HepG2 (cell line): Measurements from ENCODE around the gene TMEM185B. TPM values are rescaled to one million over a fixed set of nuclear protein-coding genes. Genes with fewer than 3 reads are reported as not detected.
A peak's percentile ranks its signal among the peaks of the same experiment; 100 is the strongest.

ENCODE experiments used
- ARHGAP35 ChIP-seq: sonication (generic); formaldehyde crosslinking; IDR thresholded peaks from 2 replicates; pipeline ENCODE4 v1.9.0; 2022; ENCODE audit warnings: mild to moderate bottlenecking, inconsistent platforms, moderate library complexity, missing genetic modification reagents, borderline replicate concordance
- BCL6 ChIP-seq: IDR thresholded peaks from 2 replicates; pipeline ENCODE4 v1.6.1; 2016; ENCODE audit warnings: missing genetic modification reagents, missing compliant biosample characterization
- DDIT3 ChIP-seq: sonication (generic); formaldehyde crosslinking; IDR thresholded peaks from 2 replicates; pipeline ENCODE4 v1.4.0; 2020; ENCODE audit warnings: mild to moderate bottlenecking, missing genetic modification reagents
- FOXC1 ChIP-seq: sonication (generic); formaldehyde crosslinking; IDR thresholded peaks from 2 replicates; pipeline ENCODE4 v1.8.0; 2022; ENCODE audit warnings: mild to moderate bottlenecking, missing genetic modification reagents, borderline replicate concordance
- HOXA7 ChIP-seq: sonication (generic); formaldehyde crosslinking; IDR thresholded peaks from 2 replicates; pipeline ENCODE4 v1.8.1; 2022; ENCODE audit warnings: mild to moderate bottlenecking, missing genetic modification reagents, moderate library complexity
- KAT2B ChIP-seq: fragments of 150-350 bp; IDR thresholded peaks from 2 replicates; pipeline ENCODE4 v1.6.1; 2014; ENCODE audit warnings: low read depth, low read length, borderline replicate concordance
- KDM5B ChIP-seq: sonication (generic); formaldehyde crosslinking; IDR thresholded peaks from 2 replicates; pipeline ENCODE4 v1.4.0; 2020; ENCODE audit warnings: missing genetic modification reagents, mild to moderate bottlenecking, borderline replicate concordance
- LCORL ChIP-seq, 2 experiments: fragments of 450-650 bp in 1 of 2; sonication (generic) in 1 of 2; formaldehyde crosslinking in 1 of 2; IDR thresholded peaks; 2 replicates each; pipeline versions ENCODE4 v1.5.0 to v1.6.1; 2017 to 2020; ENCODE audit warnings: antibody characterized with exemption in 1 of 2, missing genetic modification reagents in 1 of 2
- PHF21A ChIP-seq: sonication (generic); formaldehyde crosslinking; IDR thresholded peaks from 2 replicates; pipeline ENCODE4 v1.5.0; 2020; ENCODE audit warnings: mild to moderate bottlenecking, missing genetic modification reagents
- REL ChIP-seq: sonication (generic); formaldehyde crosslinking; conservative IDR thresholded peaks from 2 replicates; pipeline ENCODE4 v1.8.0; 2022; ENCODE audit warnings: mild to moderate bottlenecking, missing genetic modification reagents, moderate library complexity
- RXRB ChIP-seq: IDR thresholded peaks from 2 replicates; pipeline ENCODE4 v1.6.1; 2016; ENCODE audit warnings: borderline replicate concordance, missing genetic modification reagents, missing compliant biosample characterization
- TARDBP ChIP-seq: sonication (generic); formaldehyde crosslinking; IDR thresholded peaks from 2 replicates; pipeline ENCODE4 v1.8.0; 2022; ENCODE audit warnings: mild to moderate bottlenecking, missing genetic modification reagents
- TCF7 ChIP-seq: sonication (generic); IDR thresholded peaks from 2 replicates; pipeline ENCODE4 v1.6.1; 2016; ENCODE audit warnings: antibody characterized with exemption, low read depth
- ZFP91 ChIP-seq: sonication (generic); formaldehyde crosslinking; IDR thresholded peaks from 2 replicates; pipeline ENCODE4 v1.9.0; 2022; ENCODE audit warnings: missing genetic modification reagents, mild to moderate bottlenecking, borderline replicate concordance
- ZNF331 ChIP-seq: sonication (generic); formaldehyde crosslinking; IDR thresholded peaks from 2 replicates; pipeline ENCODE4 v1.4.0; 2020; ENCODE audit warnings: missing genetic modification reagents
- ZNF609 ChIP-seq: sonication (generic); formaldehyde crosslinking; IDR thresholded peaks from 2 replicates; pipeline ENCODE4 v1.4.0; 2020; ENCODE audit warnings: mild to moderate bottlenecking, missing genetic modification reagents, borderline replicate concordance
- polyA plus RNA-seq, 8 experiments: library from polyadenylated mRNA; depleted of rRNA in 3 of 8; stranded (reverse) in 7 of 8; unstranded in 1 of 8; fragments of >200 nt; fragmentation: Illumina TruSeq in 4 of 8; extraction: Trizol in 4 of 8; gene quantifications; 2 replicates each; pipeline versions ENCODE4 v1.2.1 to v1.2.3, GENCODE V29; 2011 to 2016; ENCODE audit warnings: low read depth in 4 of 8, missing spikeins in 1 of 8, mixed read lengths in 1 of 8; ENCODE audit not compliant: insufficient read depth in 1 of 8
- total RNA-seq, 5 experiments: library from RNA; depleted of rRNA; stranded (reverse); fragments of >200 nt; fragmentation: Illumina TruSeq; extraction: Trizol; gene quantifications; 2 replicates each; pipeline ENCODE4 v1.2.3, GENCODE V29; 2016; ENCODE audit warnings: low read depth in 1 of 5

TMEM185B gene
- total and polyA plus RNA-seq, 2 of the 13 experiments (the other 11 are each of a cell fraction or from before 2014, with no cell fraction given): 5.6 to 7.0 TPM

DNA sequence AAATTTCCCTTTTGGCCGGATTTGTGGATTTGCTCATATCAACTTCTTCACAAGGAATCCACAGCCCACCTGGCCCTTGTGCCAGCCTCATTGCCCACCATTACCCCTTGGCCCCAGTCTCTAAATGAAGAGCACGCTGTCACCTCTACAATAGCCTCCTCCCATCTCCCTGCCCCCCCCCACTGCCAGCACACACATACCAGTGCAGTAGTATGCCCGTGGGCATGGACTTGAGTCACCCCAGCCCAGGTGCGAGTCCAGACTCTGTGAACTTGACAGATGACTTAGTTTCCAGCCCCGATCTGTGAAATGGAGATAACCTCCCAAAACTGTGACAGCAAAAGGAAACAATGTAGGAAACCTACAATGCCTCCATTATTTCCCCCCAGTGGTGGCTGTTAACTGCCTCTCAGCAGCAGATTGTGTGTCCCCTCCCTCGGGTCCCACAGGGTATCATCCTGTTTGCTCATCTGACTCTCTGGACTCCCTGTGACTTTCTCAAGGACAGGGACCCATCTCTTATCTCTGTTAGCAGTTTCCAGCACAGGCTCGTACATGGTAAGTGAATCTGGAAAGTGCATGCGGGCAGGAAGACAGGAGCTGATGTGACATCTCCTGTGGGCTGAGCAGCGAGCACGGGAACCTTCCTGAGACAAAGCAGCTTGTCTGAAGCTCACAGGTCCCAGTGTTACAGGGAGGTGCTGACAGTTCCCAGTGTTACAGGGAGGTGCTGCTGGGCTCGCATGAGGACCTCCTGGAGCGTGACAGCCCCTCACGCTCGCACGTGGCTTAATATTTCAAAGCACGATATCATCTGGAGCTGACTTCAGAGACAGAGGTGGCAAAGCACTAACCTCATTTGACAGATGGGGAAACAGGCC, 4.2 kb upstream of the TMEM185B start (continued):
- TF ChIP-seq REL (CRISPR knock-in tag): 0 out of 2 replicates have a peak, but pooled peaks have one; percentile 35
- no peak for TF ChIP-seq FOXC1 (CRISPR knock-in tag)
- no peak; the same call in 1 of the 2 replicates for TF ChIP-seq BCL6 (CRISPR knock-in tag)
- no peak for TF ChIP-seq ARHGAP35
- TF ChIP-seq KAT2B: no peak
- TF ChIP-seq TCF7: no peak
- TF ChIP-seq ZNF609 (CRISPR knock-in tag): no peak
- peak; percentile 40; the same call in 1 of the 2 replicates for TF ChIP-seq ZFP91 (CRISPR knock-in tag)
- 0 out of 2 replicates have a peak, but pooled peaks have one; percentile 15 for TF ChIP-seq PHF21A (CRISPR knock-in tag)
- TF ChIP-seq LCORL (IDR thresholded peaks at IDR 0.05): no peak
- TF ChIP-seq LCORL (CRISPR knock-in tag; IDR thresholded peaks at IDR 0.05): no peak
- TF ChIP-seq RXRB (CRISPR knock-in tag): peak; percentile 30; the same call in 1 of the 2 replicates
- TF ChIP-seq DDIT3 (CRISPR knock-in tag): no peak
- 0 out of 2 replicates have a peak, but pooled peaks have one; percentile 72 for TF ChIP-seq HOXA7 (CRISPR knock-in tag)
- no peak for TF ChIP-seq TARDBP (CRISPR knock-in tag)
- 0 out of 2 replicates have a peak, but pooled peaks have one; percentile 28 for TF ChIP-seq ZNF331 (CRISPR knock-in tag)
- 0 out of 2 replicates have a peak, but pooled peaks have one; percentile 32 for TF ChIP-seq KDM5B (CRISPR knock-in tag)
